Measurements from ENCODE around the gene SLK.

- no peak for TF ChIP-seq ZFX (IDR thresholded peaks at IDR 0.05; ENCODE audit: borderline replicate concordance)
- no peak for TF ChIP-seq CTCF (IDR thresholded peaks at IDR 0.05)
Measured at GRCh38 chr10:103933557-103934121, 33.3 kb upstream of the SLK start.

Measured in 22Rv1 (cell line).